ENCODE data around the gene WDR83.
A peak's percentile ranks its signal among the peaks of the same experiment; 100 is the strongest.

The WDR83 gene

GRCh38 chr19:12647047-12647446 lies 19.6 kb upstream of the WDR83 start:
- H3K4me3 Mint-ChIP-seq, result no peak overlapping the region
- no peaks in the 10 kb centered on the region for H3K9me3 Mint-ChIP-seq
- H3K27ac Mint-ChIP-seq, result no peak overlapping the region

GRCh38 chr19:12647490-12648071 lies 19.0 kb upstream of the WDR83 start:
- Mint-ChIP-seq H3K36me3 (peaks cover 2% of the 10 kb centered on the region), H3K4me3 (no peak overlapping the region), H3K27ac (no peak overlapping the region), H3K9me3 (no peaks in the 10 kb centered on the region), H3K27me3 (no peaks in the 10 kb centered on the region), H3K4me1 (no peaks in the 10 kb centered on the region)

More at GRCh38 chr19:12647047-12647446, 19.6 kb upstream of the WDR83 start:
- Mint-ChIP-seq H3K36me3 (peaks cover 2% of the 10 kb centered on the region), H3K27me3 (no peaks in the 10 kb centered on the region), H3K4me1 (no peaks in the 10 kb centered on the region)

- Mint-ChIP-seq H3K4me3 (no peak overlapping the region), H3K27ac (no peak overlapping the region), H3K9me3 (no peaks in the 10 kb centered on the region), H3K36me3 (peaks cover 2% of the 10 kb centered on the region), H3K27me3 (no peaks in the 10 kb centered on the region), H3K4me1 (no peaks in the 10 kb centered on the region)
Measured at GRCh38 chr19:12648088-12648487, 18.5 kb upstream of the WDR83 start.

GRCh38 chr19:12649941-12650340 lies 16.7 kb upstream of the WDR83 start:
- Mint-ChIP-seq H3K4me1 (no peaks in the 10 kb centered on the region), H3K9me3 (no peaks in the 10 kb centered on the region), H3K27me3 (no peaks in the 10 kb centered on the region), H3K4me3 (no peak overlapping the region), H3K27ac (no peak overlapping the region), H3K36me3 (peaks cover 2% of the 10 kb centered on the region)

GRCh38 chr19:12652219-12652618 lies 14.4 kb upstream of the WDR83 start:
- Mint-ChIP-seq H3K27me3 (no peaks in the 10 kb centered on the region), H3K27ac (no peak overlapping the region), H3K4me3 (no peak overlapping the region), H3K36me3 (peaks cover 9% of the 10 kb centered on the region), H3K9me3 (no peaks in the 10 kb centered on the region), H3K4me1 (no peaks in the 10 kb centered on the region)

- Mint-ChIP-seq H3K27me3 (no peaks in the 10 kb centered on the region), H3K4me1 (no peaks in the 10 kb centered on the region), H3K27ac (no peak overlapping the region), H3K4me3 (no peak overlapping the region), H3K36me3 (peaks cover 14% of the 10 kb centered on the region), H3K9me3 (no peaks in the 10 kb centered on the region)
Measured at GRCh38 chr19:12655546-12655945, 11.1 kb upstream of the WDR83 start.

GRCh38 chr19:12656899-12657571 lies 9.6 kb upstream of the WDR83 start:
- Mint-ChIP-seq H3K27ac (no peak overlapping the region), H3K36me3 (peaks cover 12% of the 10 kb centered on the region), H3K9me3 (no peaks in the 10 kb centered on the region), H3K27me3 (no peaks in the 10 kb centered on the region), H3K4me3 (no peak overlapping the region), H3K4me1 (no peaks in the 10 kb centered on the region)

- Mint-ChIP-seq H3K27ac (no peak overlapping the region), H3K27me3 (no peaks in the 10 kb centered on the region), H3K36me3 (peaks cover 13% of the 10 kb centered on the region), H3K9me3 (no peaks in the 10 kb centered on the region), H3K4me3 (no peak overlapping the region), H3K4me1 (no peaks in the 10 kb centered on the region)
Measured at GRCh38 chr19:12657966-12658365, 8.6 kb upstream of the WDR83 start.

GRCh38 chr19:12660980-12661379 lies 5.6 kb upstream of the WDR83 start:
- Mint-ChIP-seq H3K27ac (no peak overlapping the region), H3K27me3 (no peaks in the 10 kb centered on the region), H3K9me3 (no peaks in the 10 kb centered on the region), H3K4me1 (peaks cover 19% of the 10 kb centered on the region), H3K4me3 (no peak overlapping the region), H3K36me3 (peaks cover 7% of the 10 kb centered on the region)

- H3K4me3 Mint-ChIP-seq, result peak overlapping the region; percentile 94
- H3K36me3 Mint-ChIP-seq, result peaks cover 9% of the 10 kb centered on the region
- H3K9me3 Mint-ChIP-seq, result no peaks in the 10 kb centered on the region
- no peaks in the 10 kb centered on the region for H3K27me3 Mint-ChIP-seq
- peak overlapping the region; percentile 55 for H3K27ac Mint-ChIP-seq
- H3K4me1 Mint-ChIP-seq, result peaks cover 47% of the 10 kb centered on the region
Measured at GRCh38 chr19:12664406-12665280, 2.0 kb upstream of the WDR83 start.

- Mint-ChIP-seq H3K36me3 (peaks cover 7% of the 10 kb centered on the region), H3K4me1 (peaks cover 47% of the 10 kb centered on the region)
Measured at GRCh38 chr19:12665281-12665573, 1.4 kb upstream of the WDR83 start.

GRCh38 chr19:12665671-12666264 lies 839 bp upstream of the WDR83 start:
- H3K36me3 Mint-ChIP-seq, result peaks cover 5% of the 10 kb centered on the region
- H3K27me3 Mint-ChIP-seq, result no peaks in the 10 kb centered on the region
- peak overlapping the region; percentile 94 for H3K4me3 Mint-ChIP-seq
- H3K27ac Mint-ChIP-seq, result peak overlapping the region; percentile 96
- H3K9me3 Mint-ChIP-seq, result no peaks in the 10 kb centered on the region
- H3K4me1 Mint-ChIP-seq, result peaks cover 47% of the 10 kb centered on the region

More at GRCh38 chr19:12665281-12665573, 1.4 kb upstream of the WDR83 start:
- peak overlapping the region; percentile 55 for H3K27ac Mint-ChIP-seq
- H3K9me3 Mint-ChIP-seq, result no peaks in the 10 kb centered on the region
- H3K27me3 Mint-ChIP-seq, result no peaks in the 10 kb centered on the region
- H3K4me3 Mint-ChIP-seq, result peak overlapping the region; percentile 94

- H3K4me3 Mint-ChIP-seq, result peak overlapping the region; percentile 94
- H3K27me3 Mint-ChIP-seq, result no peaks in the 10 kb centered on the region
- H3K9me3 Mint-ChIP-seq, result no peaks in the 10 kb centered on the region
- H3K4me1 Mint-ChIP-seq, result peaks cover 53% of the 10 kb centered on the region
- H3K27ac Mint-ChIP-seq, result peak overlapping the region; percentile 23
- peaks cover 7% of the 10 kb centered on the region for H3K36me3 Mint-ChIP-seq
Measured at GRCh38 chr19:12667731-12668302, 1.2 kb downstream of the WDR83 start.

- Mint-ChIP-seq H3K9me3 (no peaks in the 10 kb centered on the region), H3K4me1 (peaks cover 53% of the 10 kb centered on the region), H3K27me3 (no peaks in the 10 kb centered on the region), H3K4me3 (peak overlapping the region; percentile 94), H3K27ac (peak overlapping the region; percentile 100), H3K36me3 (peaks cover 5% of the 10 kb centered on the region)
Measured at GRCh38 chr19:12668346-12668745, 1.7 kb downstream of the WDR83 start.

- Mint-ChIP-seq H3K4me1 (peaks cover 53% of the 10 kb centered on the region), H3K36me3 (peaks cover 5% of the 10 kb centered on the region), H3K27me3 (no peaks in the 10 kb centered on the region), H3K4me3 (peak overlapping the region; percentile 94), H3K27ac (peak overlapping the region; percentile 100), H3K9me3 (no peaks in the 10 kb centered on the region)
Measured at GRCh38 chr19:12668932-12669269, 2.3 kb downstream of the WDR83 start.
